KBM-7 (cell line): ENCODE measurements around the gene DNAJC17.

Experiments used
- DNase-seq: peaks from one replicate; pipeline ENCODE4 v3.0.0-alpha.2; 2015
- in situ Hi-C: fragments of 300-500 bp; cut with MboI; formaldehyde crosslinking; loops from 2 replicates; pipeline ENCODE4 v1.14.3; 2020; ENCODE audit warnings: low sequenced_read_pairs, low pct_unique_long_range_greater_than_20kb, mixed read lengths

The DNAJC17 gene

DNA sequence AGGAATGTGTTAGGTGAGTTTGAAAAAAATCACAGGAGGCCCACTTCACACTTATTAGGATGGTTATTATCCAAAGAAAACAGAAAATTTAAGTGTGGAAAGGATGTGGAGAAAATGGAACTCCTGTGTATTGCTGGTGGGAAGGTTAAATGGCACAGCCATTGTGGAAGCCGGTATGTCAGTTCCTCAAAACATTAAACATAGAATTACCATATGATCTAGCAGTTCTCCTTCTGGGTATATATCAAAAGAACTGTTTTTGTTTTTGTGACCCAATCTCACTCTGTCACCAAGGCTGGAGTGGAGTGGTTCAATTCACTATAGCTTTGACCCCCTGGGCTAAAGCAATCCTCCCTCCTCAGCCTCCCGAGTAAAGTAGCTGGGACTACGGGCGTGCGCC lies 10.8 kb downstream of the DNAJC17 start:
- DNase-seq = no peak
- in situ Hi-C loops = no loop called here

- in situ Hi-C loops = no loop called here
- DNase-seq = no peak
Measured at GRCh38 chr15:40796041-40796440, 11.2 kb downstream of the DNAJC17 start.

GRCh38 chr15:40793216-40793989 lies 13.9 kb downstream of the DNAJC17 start:
- no peak for DNase-seq
- in situ Hi-C loops = no loop called here

- DNase-seq = no peak
- in situ Hi-C loops = no loop called here
Measured at GRCh38 chr15:40792394-40792793, 14.9 kb downstream of the DNAJC17 start.

DNA sequence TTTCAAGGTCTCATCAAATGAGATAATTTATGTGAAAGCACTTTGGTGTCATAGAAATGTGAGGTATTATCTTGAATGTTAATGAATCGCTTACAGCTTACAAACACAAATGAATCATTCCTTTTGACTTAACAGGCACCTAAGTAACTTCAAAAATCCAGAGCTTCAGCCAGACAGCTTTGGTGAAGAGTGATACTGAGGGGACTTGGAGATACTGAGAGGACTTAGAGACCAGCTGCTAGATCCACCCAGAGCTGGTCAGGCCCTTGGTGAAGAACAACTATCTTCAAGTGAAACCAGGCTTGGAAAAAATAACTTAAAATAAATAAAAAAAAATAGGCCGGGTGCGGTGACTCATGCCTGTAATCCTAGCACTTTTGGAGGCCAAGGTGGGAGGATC lies 16.6 kb downstream of the DNAJC17 start:
- in situ Hi-C loops = no loop called here
- DNase-seq = no peak

DNA sequence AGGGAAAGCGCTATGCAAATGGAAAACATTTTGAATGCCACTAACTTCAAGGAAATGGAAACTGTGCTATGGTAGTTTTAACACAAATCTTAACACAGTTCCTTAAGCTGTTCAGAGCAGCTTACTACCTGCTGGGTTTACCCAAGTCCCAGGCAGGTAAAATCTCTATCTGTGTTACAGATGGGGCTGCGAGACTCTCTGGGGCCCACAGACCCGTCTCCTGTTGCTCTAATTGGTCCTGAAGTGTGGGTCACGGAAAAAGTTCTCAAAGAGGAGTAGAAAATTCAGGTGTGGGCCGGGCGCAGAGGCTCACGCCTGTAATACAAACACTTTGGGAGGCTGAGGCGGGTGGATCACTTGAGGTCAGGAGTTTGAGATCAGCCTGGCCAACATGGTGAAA lies 17.3 kb downstream of the DNAJC17 start:
- DNase-seq = no peak
- in situ Hi-C loops = no loop called here

DNA sequence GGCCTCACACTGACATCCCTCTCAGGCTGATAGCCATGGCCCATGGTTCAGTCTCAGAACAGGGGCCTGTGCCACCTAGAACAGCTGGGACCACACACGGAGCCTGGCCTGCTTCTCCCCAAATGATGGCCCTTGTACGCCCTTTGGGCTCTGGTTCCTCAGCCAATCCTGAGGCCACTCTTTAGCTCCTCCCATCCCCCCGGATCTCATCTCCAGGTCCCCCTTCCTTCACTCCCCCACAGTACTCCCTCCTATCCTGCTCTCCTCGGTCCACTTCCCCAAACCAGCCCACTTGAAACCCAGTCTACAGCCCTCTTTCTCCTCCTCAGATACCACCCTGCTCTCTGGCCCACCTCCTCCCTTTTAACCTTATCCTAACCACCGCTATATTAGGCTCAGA lies 18.2 kb downstream of the DNAJC17 start:
- DNase-seq = no peak
- in situ Hi-C loops = no loop called here

GRCh38 chr15:40787991-40788390 lies 19.3 kb downstream of the DNAJC17 start:
- in situ Hi-C loops = no loop called here

DNA sequence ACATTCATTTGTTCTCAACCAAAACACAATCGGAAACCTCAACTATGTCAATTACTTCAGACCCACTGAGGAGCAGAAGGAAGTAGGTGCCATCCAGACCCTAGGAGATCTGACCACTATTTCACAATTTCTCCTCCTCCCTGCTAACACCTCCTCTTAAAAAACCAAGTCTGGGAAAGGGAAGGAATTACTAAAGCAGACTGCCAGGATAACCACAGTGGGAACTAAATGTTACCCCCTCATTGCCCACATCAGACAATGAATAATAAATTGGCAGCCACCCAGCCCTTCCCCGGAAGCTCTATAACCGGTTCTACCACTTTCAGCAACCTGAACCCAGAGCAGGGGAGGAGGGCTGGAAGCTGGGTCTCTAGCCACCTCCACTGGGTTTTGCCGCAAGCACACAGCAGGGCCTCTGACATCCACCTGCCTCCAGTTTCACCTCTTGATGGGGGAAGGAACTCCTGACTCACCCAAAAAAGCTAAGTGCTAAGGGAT lies 19.9 kb downstream of the DNAJC17 start:
- in situ Hi-C loops = no loop called here
- DNase-seq = peak; percentile 88

More at GRCh38 chr15:40787991-40788390, 19.3 kb downstream of the DNAJC17 start:
- no peak for DNase-seq

DNA sequence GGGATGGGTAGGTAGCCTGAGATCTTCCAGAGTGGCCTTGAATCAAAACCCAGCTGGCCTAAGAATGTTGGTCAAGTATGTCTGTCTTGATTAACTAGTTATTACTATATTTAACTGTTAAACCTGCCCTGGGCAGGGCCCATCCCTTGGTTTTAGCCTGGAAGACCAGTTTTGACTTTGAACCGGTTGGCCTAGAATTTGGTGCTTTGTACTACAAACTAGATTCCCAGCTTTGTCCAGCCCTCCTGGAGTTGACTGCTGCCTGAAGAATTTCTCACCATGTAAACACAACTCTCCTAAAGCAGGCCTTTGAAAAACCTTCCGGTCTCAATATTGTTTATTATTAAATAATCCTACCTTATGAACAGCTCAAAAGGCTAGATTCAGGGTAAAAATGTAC lies 21.5 kb downstream of the DNAJC17 start:
- in situ Hi-C loops = no loop called here
- DNase-seq = no peak

- in situ Hi-C loops = no loop called here
- DNase-seq = no peak
Measured at GRCh38 chr15:40785164-40785563, 22.1 kb downstream of the DNAJC17 start.

DNA sequence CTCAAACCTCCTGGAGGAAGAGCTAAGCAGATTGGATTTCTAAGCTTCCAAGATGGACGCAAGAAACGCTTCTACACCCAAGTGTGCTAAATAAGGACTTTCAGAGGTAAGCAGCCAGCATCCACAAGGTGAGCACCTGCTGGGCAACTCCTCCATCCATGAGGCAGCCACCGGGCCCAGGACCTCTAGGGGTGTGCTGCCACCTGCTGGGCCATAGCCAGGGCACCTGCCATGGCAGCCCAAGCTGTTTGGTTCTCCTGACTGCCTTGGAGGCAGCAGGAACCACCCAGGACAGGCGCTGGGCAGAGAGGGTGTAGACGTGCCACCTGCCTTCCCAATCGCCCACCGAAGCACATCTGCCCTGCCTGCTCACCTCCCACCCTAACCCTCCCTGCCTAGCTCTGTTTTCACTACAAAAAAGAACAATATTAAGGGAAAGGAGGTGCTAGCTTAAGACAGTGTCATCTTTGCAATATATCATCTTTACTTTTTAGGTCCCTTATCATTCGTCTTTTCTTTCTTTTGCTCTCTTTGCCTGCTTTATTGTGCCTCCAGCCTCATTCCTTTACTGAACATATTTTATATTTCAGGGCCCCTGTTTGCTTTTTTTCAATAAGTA lies 24.6 kb downstream of the DNAJC17 start:
- in situ Hi-C loops = no loop called here

DNA sequence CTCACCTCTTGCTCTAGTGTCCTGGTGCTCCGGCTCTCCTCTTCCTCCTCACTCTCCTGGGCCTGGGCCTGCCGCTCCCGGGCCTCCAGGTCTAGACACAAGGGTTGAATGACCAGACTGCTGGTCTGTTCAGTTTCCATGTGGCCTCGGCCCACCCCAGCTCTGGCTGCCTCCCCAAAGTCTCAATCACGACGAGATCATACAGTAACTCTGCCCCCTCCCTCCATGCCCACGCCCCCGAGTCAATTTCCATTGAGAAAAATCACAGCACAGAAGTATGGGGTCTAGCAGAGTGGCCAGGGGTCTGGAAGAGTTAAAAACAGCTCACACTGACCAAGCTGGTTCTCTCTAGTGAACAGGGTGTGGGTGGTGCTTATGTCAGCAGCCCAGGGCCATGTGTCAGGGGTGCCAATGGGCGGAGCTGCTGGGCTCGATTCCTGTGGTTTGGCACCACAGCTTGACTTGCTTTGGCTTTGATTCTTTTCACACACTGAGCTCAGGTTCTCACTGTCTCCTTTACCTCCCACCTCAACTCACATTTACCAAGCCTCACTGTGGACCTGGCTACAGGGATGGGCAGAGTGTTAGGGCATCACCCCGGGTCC lies 30.6 kb downstream of the DNAJC17 start:
- no peak for DNase-seq
- in situ Hi-C loops = no loop called here

More for the DNA sequence above, 24.6 kb downstream of the DNAJC17 start:
- DNase-seq = peak; percentile 71

DNA sequence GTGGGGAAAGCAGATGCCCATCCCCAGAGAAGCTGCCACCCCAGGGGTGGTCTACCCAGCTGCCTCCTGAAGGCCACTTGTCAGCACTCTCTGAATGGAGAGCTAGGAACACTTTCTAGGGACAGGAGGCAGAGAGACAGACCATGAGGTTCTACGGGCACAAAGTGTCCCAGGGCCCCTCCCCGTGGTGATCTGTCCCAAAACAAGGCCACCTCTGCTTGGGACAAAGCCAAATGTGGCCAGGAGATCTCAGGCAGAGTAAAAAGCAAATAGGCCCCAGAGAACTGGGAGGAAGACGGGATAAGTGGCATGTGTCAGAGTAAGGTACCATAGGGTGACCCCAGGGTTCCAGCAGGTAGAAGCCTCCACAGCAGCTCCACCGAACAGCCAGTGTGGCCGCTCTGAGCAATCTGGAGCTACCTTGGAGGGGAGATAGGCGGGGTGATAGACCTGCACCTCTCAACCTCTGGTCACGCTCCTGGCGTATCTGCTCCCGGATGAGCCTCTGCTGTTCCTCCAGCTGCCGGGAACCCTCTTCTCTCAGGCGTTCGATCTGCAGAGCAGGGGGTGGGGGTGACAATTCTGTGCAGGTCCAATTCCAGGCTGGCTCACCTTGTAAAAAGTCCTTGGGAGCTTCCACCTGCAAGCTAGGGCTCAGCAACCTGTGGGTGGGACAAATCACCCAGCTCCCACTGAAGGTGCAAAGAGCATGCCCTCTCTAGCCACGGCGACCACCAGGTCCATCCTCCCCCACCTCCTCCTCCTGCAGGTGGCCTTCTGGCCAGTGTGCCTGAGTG lies 31.3 kb downstream of the DNAJC17 start:
- DNase-seq = no peak

DNA sequence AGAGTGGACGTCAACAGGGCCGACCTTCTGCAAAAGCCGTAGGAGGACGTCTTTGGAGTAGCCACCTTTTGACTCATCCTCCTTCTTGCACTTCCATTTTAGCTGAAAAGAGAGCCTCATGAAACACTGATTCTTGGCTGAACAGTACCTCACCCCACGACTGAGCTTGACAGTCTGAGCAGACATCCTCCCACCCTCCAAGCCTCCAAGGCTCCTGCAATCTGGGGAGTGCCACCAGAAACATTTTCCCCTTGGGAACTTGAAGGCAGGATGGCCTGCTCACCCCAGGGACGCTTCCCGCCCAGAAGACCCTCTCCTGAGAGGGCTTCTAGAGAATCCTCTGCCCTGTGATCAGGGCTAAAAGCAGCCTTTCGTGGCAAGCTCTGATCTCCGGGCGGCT lies 32.3 kb downstream of the DNAJC17 start:
- no peak for DNase-seq
- in situ Hi-C loops = no loop called here

More for the DNA sequence above, 31.3 kb downstream of the DNAJC17 start:
- in situ Hi-C loops = no loop called here

DNA sequence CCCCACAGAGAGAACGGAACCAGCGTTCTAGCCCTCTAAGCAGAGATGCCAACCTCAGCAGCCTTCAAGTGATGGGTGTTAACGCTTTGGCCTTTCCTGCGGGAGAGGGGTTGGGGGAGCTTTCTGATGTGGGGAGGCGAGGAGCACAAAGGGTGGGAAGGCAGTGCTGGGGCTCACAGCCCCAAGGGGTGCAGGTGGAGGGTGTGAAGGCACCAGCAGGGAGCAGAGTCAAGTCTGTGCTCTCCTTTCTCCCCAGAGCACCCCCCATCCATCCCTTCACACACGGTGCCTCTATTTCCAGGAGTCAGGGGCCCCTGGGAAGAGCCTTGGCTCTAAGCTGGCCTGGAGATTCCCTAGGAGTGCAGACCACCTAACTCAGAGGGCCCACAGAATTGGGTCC lies 33.4 kb downstream of the DNAJC17 start:
- in situ Hi-C loops = no loop called here
- no peak for DNase-seq

- in situ Hi-C loops = no loop called here
- DNase-seq = no peak
Measured at GRCh38 chr15:40773496-40773895, 33.8 kb downstream of the DNAJC17 start.

DNA sequence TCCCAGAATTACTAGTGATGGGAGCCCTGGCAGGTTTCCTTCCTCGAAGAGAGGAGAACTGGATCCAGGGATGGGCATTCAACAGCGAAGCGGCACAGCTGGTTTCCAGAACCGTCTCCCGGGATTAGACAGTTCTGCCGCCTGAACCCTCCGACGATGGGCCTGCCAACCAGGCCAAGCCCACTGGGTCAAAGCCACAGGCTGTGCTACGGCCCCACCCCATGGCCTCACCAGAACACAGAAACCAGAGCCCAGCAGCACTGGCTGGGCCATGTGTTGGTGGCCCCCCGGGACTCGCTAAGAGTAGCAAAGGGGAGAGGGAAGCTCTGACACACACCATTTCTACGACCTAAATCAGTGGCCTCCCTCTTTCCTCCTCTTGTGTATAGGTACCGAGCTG lies 35.3 kb downstream of the DNAJC17 start:
- no peak for DNase-seq
- in situ Hi-C loops = no loop called here

GRCh38 chr15:40771242-40771641 lies 36.0 kb downstream of the DNAJC17 start:
- DNase-seq = no peak
- in situ Hi-C loops = no loop called here
